Activated CD8-positive, alpha-beta T cell treated with anti-CD3 and anti-CD28 coated beads, Interleukin-2, amount 10 ng/mL, durations not matched to agents 7 days and 5 days (primary cell): ENCODE data around the gene CTXND1. TPM values are rescaled to one million over a fixed set of nuclear protein-coding genes. Genes with fewer than 3 reads are reported as not detected.

Experiments used
- ATAC-seq: fragments of 150-1000 bp; cut with Tn5 transposase; one replicate; pipeline ENCODE4 v1.10.0; 2021; ENCODE audit warnings: moderate library complexity
- CTCF ChIA-PET: fragments of 350-600 bp; sonication (Branson Sonifier 250); formaldehyde crosslinking; loops from one replicate; lab custom pipeline; 2021; ENCODE audit warnings: antibody characterized with exemption; lab: Charles Lee
- POLR2A ChIA-PET: fragments of 350-600 bp; sonication (Branson Sonifier 250); formaldehyde crosslinking; loops from one replicate; lab custom pipeline; 2021; ENCODE audit warnings: antibody characterized with exemption; lab: Charles Lee
- DNase-seq: peaks from one replicate; pipeline ENCODE4 v3.0.0-alpha.2; 2020
- H3K27ac Mint-ChIP-seq: one replicate; pipeline ENCODE4 v1.8.0; 2021; ENCODE audit warnings: mild to moderate bottlenecking, mixed read lengths
- H3K27me3 Mint-ChIP-seq: one replicate; pipeline ENCODE4 v1.8.0; 2021; ENCODE audit warnings: low read depth, mixed read lengths
- H3K36me3 Mint-ChIP-seq: one replicate; pipeline ENCODE4 v1.8.0; 2021; ENCODE audit warnings: low read depth, mixed read lengths
- H3K4me1 Mint-ChIP-seq: one replicate; pipeline ENCODE4 v1.8.0; 2021; ENCODE audit warnings: low read depth, mixed read lengths
- H3K4me3 Mint-ChIP-seq: one replicate; pipeline ENCODE4 v1.8.0; 2021; ENCODE audit warnings: mild to moderate bottlenecking, mixed read lengths
- H3K9me3 Mint-ChIP-seq: one replicate; pipeline ENCODE4 v1.8.0; 2022; ENCODE audit warnings: mixed read lengths; ENCODE audit not compliant: insufficient read depth
- total RNA-seq, 2 experiments: library from RNA; stranded (reverse); gene quantifications; one replicate each; pipeline ENCODE4 v1.2.3, GENCODE V29; 2021

CTXND1 gene
- total RNA-seq, 2 experiments from 2014 or later: not detected

GRCh38 chr15:80228959-80229610 lies 22.9 kb downstream of the CTXND1 start:
- peaks cover 41% of the 10 kb centered on the region for H3K27me3 Mint-ChIP-seq
- H3K4me3 Mint-ChIP-seq: no peak overlapping the region
- CTCF ChIA-PET: no interaction called here

DNA sequence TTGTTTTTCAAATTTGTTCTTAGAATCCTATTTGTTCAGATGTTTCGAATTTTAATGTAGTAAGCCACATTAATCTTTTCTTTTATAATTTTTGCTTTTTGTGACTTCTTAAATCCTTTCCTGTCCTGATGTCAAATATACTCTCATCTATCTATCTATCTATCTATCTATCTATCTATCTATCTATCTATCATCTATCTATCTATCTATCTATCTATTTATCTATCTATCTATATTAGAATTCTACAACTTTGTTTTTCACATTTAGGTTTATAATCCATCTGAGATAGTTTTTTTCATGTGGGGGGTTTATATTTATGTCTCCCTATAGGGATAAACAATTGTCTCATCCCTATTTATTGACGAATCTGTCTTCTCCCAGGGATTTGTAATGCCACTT lies 32.1 kb downstream of the CTXND1 start:
- CTCF ChIA-PET: no interaction called here
- Mint-ChIP-seq H3K27ac (no peak overlapping the region), H3K36me3 (no peaks in the 10 kb centered on the region), H3K9me3 (no peaks in the 10 kb centered on the region), H3K4me1 (no peaks in the 10 kb centered on the region), H3K27me3 (peaks cover 6% of the 10 kb centered on the region), H3K4me3 (no peak overlapping the region)
- DNase-seq (no peak), ATAC-seq (no peak)
- POLR2A ChIA-PET: no interaction called here

More at GRCh38 chr15:80228959-80229610, 22.9 kb downstream of the CTXND1 start:
- H3K4me1 Mint-ChIP-seq: no peaks in the 10 kb centered on the region
- ATAC-seq (no peak), DNase-seq (no peak)
- POLR2A ChIA-PET: no interaction called here
- no peaks in the 10 kb centered on the region for H3K36me3 Mint-ChIP-seq
- H3K27ac Mint-ChIP-seq: no peak overlapping the region
- H3K9me3 Mint-ChIP-seq: no peaks in the 10 kb centered on the region

DNA sequence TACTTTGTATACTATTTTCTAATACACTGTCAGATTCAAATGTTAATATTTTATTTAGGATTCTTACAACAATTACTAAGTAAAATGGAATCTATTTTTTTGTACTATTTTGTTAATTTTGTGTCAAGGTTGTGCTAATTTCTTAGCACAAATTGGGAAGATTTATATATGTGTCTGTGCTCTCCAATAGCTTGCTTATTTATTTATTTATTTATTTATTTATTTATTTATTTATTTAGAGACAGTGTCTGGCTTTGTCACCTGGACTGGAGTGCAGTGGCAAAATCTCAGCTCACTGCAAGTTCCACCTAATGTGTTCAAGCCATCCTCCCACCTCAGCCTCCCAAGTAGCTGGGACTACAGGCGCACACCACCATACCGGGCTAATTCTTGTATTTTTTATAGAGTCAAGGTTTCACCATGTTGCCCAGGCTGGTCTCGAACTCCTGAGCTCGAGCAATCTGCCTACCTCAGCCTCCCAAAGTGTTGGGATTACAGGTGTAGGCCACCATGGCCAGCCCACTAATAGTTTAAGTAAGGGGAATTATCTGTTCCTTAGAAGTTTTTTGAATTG lies 34.6 kb downstream of the CTXND1 start:
- H3K36me3 Mint-ChIP-seq: no peaks in the 10 kb centered on the region
- ChIA-PET CTCF (no interaction called here), POLR2A (no interaction called here)
- peaks cover 14% of the 10 kb centered on the region for H3K27me3 Mint-ChIP-seq
- H3K4me3 Mint-ChIP-seq: no peak overlapping the region
- H3K9me3 Mint-ChIP-seq: no peaks in the 10 kb centered on the region
- ATAC-seq: no peak
- no peak overlapping the region for H3K27ac Mint-ChIP-seq
- no peaks in the 10 kb centered on the region for H3K4me1 Mint-ChIP-seq
- no peak for DNase-seq

- H3K27ac Mint-ChIP-seq: no peak overlapping the region
- H3K36me3 Mint-ChIP-seq: no peaks in the 10 kb centered on the region
- H3K4me3 Mint-ChIP-seq: no peak overlapping the region
- POLR2A ChIA-PET: no interaction called here
- no peaks in the 10 kb centered on the region for H3K9me3 Mint-ChIP-seq
- DNase-seq: no peak
- CTCF ChIA-PET: no interaction called here
- no peaks in the 10 kb centered on the region for H3K4me1 Mint-ChIP-seq
- ATAC-seq: no peak
- H3K27me3 Mint-ChIP-seq: peaks cover 14% of the 10 kb centered on the region
Observed at GRCh38 chr15:80216911-80217310, 35.1 kb downstream of the CTXND1 start.

GRCh38 chr15:80216141-80216540 lies 35.9 kb downstream of the CTXND1 start:
- H3K4me1 Mint-ChIP-seq: no peaks in the 10 kb centered on the region
- no peak overlapping the region for H3K27ac Mint-ChIP-seq
- H3K9me3 Mint-ChIP-seq: no peaks in the 10 kb centered on the region
- CTCF ChIA-PET: no interaction called here
- H3K36me3 Mint-ChIP-seq: no peaks in the 10 kb centered on the region
- no peak overlapping the region for H3K4me3 Mint-ChIP-seq
- peaks cover 14% of the 10 kb centered on the region for H3K27me3 Mint-ChIP-seq
- DNase-seq (no peak), ATAC-seq (no peak)
- POLR2A ChIA-PET: no interaction called here

- CTCF ChIA-PET: no interaction called here
- POLR2A ChIA-PET: no interaction called here
- H3K36me3 Mint-ChIP-seq: no peaks in the 10 kb centered on the region
- ATAC-seq (no peak), DNase-seq (no peak)
- no peak overlapping the region for H3K4me3 Mint-ChIP-seq
- H3K9me3 Mint-ChIP-seq: no peaks in the 10 kb centered on the region
- no peak overlapping the region for H3K27ac Mint-ChIP-seq
- peaks cover 14% of the 10 kb centered on the region for H3K27me3 Mint-ChIP-seq
- H3K4me1 Mint-ChIP-seq: no peaks in the 10 kb centered on the region
Observed at GRCh38 chr15:80214910-80215309, 37.1 kb downstream of the CTXND1 start.

- ChIA-PET POLR2A (no interaction called here), CTCF (no interaction called here)
- Mint-ChIP-seq H3K9me3 (no peaks in the 10 kb centered on the region), H3K27ac (no peak overlapping the region), H3K4me3 (no peak overlapping the region), H3K27me3 (peaks cover 29% of the 10 kb centered on the region), H3K36me3 (no peaks in the 10 kb centered on the region), H3K4me1 (no peaks in the 10 kb centered on the region)
- no peak for ATAC-seq
- no peak for DNase-seq
Observed at GRCh38 chr15:80211976-80212375, 40.0 kb downstream of the CTXND1 start.

- POLR2A ChIA-PET: no interaction called here
- H3K27me3 Mint-ChIP-seq: peaks cover 37% of the 10 kb centered on the region
- no peaks in the 10 kb centered on the region for H3K9me3 Mint-ChIP-seq
- no peak for DNase-seq
- H3K27ac Mint-ChIP-seq: no peak overlapping the region
- CTCF ChIA-PET: no interaction called here
- H3K4me1 Mint-ChIP-seq: no peaks in the 10 kb centered on the region
- no peak overlapping the region for H3K4me3 Mint-ChIP-seq
- no peak for ATAC-seq
- no peaks in the 10 kb centered on the region for H3K36me3 Mint-ChIP-seq
Observed at GRCh38 chr15:80210611-80211573, 41.1 kb downstream of the CTXND1 start.

DNA sequence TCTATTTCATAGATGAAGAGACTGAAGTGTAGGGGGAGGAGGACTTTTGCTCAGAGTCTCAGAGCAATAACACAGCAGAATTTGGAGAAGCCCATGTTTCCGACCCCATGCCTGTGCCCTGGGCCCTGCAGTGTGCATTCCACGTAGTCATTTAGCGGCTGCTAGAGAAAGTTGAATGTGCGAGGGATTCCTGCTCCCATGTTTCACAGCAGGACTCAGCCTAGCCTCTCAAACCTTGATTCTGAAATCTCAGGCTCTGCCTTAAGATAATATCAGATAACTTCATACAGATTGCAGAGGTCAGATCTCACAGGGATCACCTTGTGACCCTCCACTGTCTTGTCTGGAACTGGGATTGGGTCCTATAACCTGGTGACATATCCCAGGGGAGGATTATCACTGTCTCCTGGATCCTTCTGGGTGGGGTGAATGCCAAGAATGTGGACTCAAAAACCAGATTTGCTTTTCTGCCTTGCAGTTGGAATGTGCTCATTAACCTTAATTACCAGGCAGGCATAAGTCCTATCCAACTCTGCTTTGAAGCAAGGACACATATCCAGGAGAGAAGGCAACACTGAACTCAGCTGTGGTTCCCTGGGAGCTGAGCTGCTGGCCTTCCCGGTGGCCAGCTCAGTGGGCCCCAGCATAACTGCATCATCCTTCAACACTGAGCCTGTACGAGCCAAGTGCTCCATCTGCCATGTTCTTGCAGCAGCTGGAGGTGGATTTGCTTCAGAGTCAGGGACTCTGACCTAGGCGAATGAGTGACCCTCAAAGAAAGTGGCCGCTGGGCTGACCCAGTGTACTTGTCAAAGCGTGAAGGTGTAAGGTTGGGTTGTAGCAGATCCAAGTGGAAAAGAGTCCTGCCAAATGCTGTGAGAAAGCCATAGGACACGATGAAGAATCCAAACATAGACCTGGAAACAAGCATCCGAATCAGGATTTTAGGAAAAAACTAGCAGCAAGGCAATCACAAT lies 43.0 kb downstream of the CTXND1 start:
- Mint-ChIP-seq H3K4me3 (no peak overlapping the region), H3K36me3 (no peaks in the 10 kb centered on the region), H3K27me3 (peaks cover 40% of the 10 kb centered on the region), H3K27ac (no peak overlapping the region), H3K4me1 (no peaks in the 10 kb centered on the region), H3K9me3 (no peaks in the 10 kb centered on the region)
- POLR2A ChIA-PET: no interaction called here
- DNase-seq (no peak), ATAC-seq (no peak)
- CTCF ChIA-PET: no interaction called here

GRCh38 chr15:80207887-80208286 lies 44.1 kb downstream of the CTXND1 start:
- no peaks in the 10 kb centered on the region for H3K36me3 Mint-ChIP-seq
- H3K4me3 Mint-ChIP-seq: no peak overlapping the region
- H3K27me3 Mint-ChIP-seq: peaks cover 33% of the 10 kb centered on the region
- POLR2A ChIA-PET: no interaction called here
- no peaks in the 10 kb centered on the region for H3K9me3 Mint-ChIP-seq
- H3K27ac Mint-ChIP-seq: no peak overlapping the region
- DNase-seq (no peak), ATAC-seq (no peak)
- CTCF ChIA-PET: no interaction called here
- H3K4me1 Mint-ChIP-seq: no peaks in the 10 kb centered on the region

GRCh38 chr15:80204231-80204630 lies 47.8 kb downstream of the CTXND1 start:
- Mint-ChIP-seq H3K36me3 (no peaks in the 10 kb centered on the region), H3K27me3 (peaks cover 33% of the 10 kb centered on the region), H3K27ac (no peak overlapping the region), H3K4me3 (no peak overlapping the region), H3K4me1 (no peaks in the 10 kb centered on the region), H3K9me3 (no peaks in the 10 kb centered on the region)
- ChIA-PET POLR2A (no interaction called here), CTCF (no interaction called here)
- DNase-seq (peak; percentile 9), ATAC-seq (no peak)
